Stimulated activated CD8-positive, alpha-beta memory T cell treated with anti-CD3 and anti-CD28 coated beads, Interleukin-7, amount 100 ng/mL, for 48 hours (primary cell): ENCODE data around the gene BOLL.
"Not testable (repeated sequence)": the region's sequence is repeated elsewhere in the genome, so short reads cannot be mapped to it uniquely, and the experiment has no call there.

ENCODE experiments used
- DNase-seq, 2 donors: peaks; one replicate each; pipeline ENCODE4 v3.0.0-alpha.2; 2020; ENCODE audit warnings: low read depth in 1 of 2; ENCODE audit errors: extremely low read depth in 1 of 2

Gene BOLL

GRCh38 chr2:197798187-197798586 is 13.1 kb upstream of the BOLL start:
- no peak for DNase-seq

GRCh38 chr2:197795277-197795676 is 10.2 kb upstream of the BOLL start:
- DNase-seq = no peak

DNA sequence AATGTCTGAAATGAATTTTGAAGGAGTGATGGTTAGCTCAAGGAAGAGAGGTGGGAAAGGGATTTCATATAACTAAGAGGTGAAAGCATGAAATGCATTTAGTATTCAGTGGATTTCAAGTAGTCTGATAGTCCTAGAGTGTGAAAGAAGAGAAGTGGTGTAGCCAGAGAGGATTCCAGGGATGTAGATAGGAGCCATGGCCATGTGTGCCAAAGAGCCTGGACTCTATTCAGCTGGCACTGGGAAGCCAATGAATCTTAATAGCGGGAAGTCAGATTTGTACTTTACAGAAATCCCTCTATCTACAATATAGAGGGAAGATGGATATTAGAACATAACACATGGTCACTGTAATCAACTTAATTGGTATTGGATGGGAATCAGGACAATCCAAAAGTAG is 8.3 kb upstream of the BOLL start:
- DNase-seq = no peak

- peak; percentile 42 to 50 for DNase-seq
Measured at GRCh38 chr2:197786010-197786877, 1.1 kb upstream of the BOLL start.

- DNase-seq = no peak
Measured at GRCh38 chr2:197782126-197782525, 3.0 kb downstream of the BOLL start.

DNA sequence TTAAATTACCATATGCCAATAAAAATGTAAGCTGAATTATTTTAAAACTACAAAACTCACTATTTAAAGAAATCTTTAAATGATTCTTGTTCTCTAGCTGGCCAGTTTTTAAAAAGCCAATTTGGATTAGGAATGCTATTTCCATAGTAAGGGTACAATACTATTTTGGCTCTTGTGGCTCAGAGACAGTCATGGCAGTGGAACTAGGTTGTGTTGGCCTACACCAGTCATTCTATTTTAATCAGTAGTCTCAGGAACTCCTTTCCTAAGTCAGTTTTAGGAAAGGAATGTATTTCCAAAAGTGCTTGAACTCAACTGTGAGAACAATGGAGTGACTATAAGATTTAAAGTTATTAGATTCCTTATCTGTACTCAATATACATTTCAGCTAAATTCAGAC is 5.9 kb downstream of the BOLL start:
- DNase-seq = no peak

GRCh38 chr2:197777823-197778407 is 7.2 kb downstream of the BOLL start:
- DNase-seq = no peak

DNA sequence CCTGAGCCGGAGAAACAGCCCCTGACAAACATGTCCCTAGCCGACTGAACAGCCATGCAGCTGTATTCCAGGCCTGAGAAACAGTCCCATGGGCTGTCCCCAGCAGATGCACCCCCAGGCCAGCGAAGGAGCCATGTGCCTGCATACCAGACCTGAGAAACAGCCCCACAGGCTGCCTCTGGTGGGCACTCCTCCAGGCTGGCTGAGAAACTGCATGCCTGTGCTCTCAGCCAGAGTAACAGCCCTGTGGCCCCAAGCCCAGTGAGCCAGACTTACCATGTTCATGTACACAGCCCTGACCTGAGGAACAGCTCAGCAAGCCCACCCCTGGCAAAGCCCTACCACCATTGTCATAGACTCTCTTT is 24.8 kb downstream of the BOLL start:
- DNase-seq = no peak

GRCh38 chr2:197759625-197760292 is 25.4 kb downstream of the BOLL start:
- no peak for DNase-seq

DNA sequence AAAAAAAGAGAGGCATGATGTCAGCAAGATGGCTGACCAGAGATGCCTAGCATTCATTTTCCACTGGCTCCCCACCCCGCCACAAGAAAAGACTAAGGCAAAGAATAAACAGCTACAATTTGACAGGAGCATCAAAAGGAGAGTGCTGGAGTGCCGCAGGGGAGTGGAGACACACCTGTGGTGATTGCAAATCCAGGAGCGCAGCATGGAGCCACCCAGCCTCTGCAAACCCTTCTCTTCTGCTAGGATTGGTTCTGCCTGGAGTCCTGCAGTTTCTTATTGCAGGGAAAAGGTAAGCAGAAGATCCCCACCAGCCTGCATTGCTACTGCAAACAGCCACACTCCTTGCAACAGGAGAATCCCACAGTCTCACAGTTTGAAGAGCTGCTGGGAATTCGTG is 26.1 kb downstream of the BOLL start:
- DNase-seq = no peak

DNA sequence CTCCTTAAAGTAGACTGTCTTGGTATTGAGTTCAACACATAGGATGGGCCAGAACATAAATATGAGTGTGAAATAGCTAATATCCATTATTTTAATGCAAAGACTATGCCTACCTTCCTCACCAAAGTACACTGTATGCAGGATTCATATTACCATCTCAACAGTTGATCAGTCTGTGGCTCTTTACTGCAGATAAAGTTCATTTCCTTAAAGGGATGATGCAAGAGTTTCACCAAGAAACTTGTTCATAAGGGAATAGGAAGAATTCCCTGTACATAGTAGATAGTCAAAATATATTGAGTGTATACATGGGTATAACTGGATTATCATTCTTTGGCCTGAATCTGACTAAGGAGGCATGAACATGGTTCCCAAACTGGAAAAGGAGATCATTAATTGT is 44.9 kb downstream of the BOLL start:
- no peak for DNase-seq

- not testable (repeated sequence) for DNase-seq
Measured at GRCh38 chr2:197728555-197729544, 56.3 kb downstream of the BOLL start.

- DNase-seq = no peak
Measured at GRCh38 chr2:197727011-197727410, 58.1 kb downstream of the BOLL start.

DNA sequence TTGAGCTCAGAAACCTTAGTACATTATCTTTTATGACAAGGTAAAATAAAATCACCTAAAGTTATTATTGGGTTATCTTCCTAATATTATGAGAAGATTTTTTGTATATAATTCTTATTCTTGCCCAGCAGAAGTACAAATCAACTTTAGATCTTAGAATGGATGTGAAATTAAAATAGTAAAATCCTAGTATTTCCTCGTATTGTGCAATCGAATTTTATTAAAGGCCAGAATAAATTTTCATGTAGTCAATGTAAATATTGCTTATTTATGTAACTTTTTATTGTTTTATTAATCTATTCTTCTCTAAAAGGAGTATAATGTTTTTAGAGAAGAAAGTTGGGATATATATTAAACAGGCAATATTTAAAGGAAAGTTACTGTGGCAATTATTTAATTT is 67.3 kb downstream of the BOLL start:
- DNase-seq = no peak

DNA sequence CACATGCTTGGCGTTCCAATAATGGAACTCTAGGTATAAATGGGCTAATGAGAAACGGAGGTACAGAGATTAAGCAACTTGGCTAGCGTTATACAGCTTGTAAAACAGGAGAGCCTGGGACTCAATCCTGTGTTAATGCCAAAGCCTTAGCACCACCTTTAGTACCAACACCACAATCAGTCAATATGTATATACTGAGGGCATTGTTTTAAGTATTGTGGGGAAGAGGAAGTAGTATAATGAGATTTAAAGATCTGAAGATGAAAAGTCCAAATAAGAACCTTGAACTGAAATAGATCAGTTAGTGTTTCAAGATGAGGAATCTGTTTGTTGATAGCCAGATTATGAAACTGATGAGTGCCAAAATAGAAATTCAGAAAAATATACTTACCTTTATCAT is 71.8 kb downstream of the BOLL start:
- DNase-seq = no peak

DNA sequence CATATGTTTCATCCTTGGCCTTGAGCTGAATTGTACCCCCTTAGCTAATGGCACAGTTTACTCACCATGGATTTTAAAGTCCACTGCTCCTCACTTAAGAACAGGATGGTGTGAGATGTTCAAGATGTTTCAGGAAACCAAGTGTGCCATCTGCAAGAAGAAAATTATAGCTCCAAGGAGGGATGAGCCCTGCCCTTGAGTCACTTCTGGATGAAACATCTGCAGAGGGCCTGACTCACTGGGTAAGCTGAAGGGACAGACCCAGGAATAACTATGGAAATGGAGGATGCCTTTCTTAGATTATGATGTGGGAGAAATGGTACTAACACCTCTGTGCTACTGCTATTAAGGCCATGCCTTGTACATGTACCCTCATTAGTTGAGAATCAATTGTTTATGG is 73.5 kb downstream of the BOLL start:
- no peak for DNase-seq

DNA sequence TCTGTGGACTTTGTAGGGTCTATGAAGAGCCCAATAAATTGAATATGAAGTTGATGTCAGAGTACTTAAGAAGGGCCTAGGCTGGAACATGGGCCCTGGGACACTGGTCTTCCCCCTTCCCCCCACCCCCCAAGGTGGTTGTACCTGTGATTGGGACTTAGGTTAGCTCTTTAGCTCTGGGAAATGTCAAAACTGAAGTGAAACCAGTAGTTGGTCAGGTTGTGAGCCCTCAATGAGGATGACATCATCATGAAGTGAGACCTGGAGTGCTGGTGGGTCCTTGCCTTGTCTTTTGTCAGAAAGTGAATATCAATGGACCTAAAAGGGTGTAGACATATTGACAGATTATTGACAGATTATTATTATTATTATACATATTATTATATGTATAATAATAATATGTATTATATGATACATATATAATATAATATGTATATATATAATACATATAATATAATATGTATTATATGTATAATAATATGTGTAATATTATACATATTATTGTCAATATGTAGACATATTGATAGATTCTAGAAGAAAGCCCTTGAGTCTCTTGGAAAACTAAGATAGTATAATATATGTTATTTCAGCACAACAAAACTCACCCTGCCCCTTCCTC is 74.6 kb downstream of the BOLL start:
- no peak for DNase-seq

GRCh38 chr2:197709140-197709539 is 76.0 kb downstream of the BOLL start:
- not testable (repeated sequence) for DNase-seq

GRCh38 chr2:197708331-197708730 is 76.8 kb downstream of the BOLL start:
- no peak for DNase-seq
